Subcutaneous adipose tissue (tissue), 4 donors: Measurements from ENCODE around the gene TMEM106A. TPM values are rescaled to one million over a fixed set of nuclear protein-coding genes. Genes with fewer than 3 reads are reported as not detected.

Source experiments
- CTCF ChIP-seq: fragments of 450-650 bp; IDR thresholded peaks from one replicate; pipeline ENCODE4 v1.5.1; 2016; ENCODE audit warnings: low read depth, mild to moderate bottlenecking, control low read depth, antibody characterized with exemption, moderate library complexity
- total RNA-seq, 4 donors: library from RNA; depleted of rRNA; stranded (reverse); fragments of >200 nt; gene quantifications; one replicate each; pipeline ENCODE4 v1.1.0, GENCODE V29; 2016

The TMEM106A gene
- total RNA-seq, 4 donors from 2014 or later = 12.6 to 19.6 (median 14.8) TPM

- TF ChIP-seq CTCF = no peak
Observed at GRCh38 chr17:43175213-43176118, 36.2 kb upstream of the TMEM106A start.

- no peak for TF ChIP-seq CTCF
Observed at GRCh38 chr17:43176119-43176570, 35.5 kb upstream of the TMEM106A start.

GRCh38 chr17:43183921-43184320, 27.8 kb upstream of the TMEM106A start:
- no peak for TF ChIP-seq CTCF

GRCh38 chr17:43193251-43193650, 18.4 kb upstream of the TMEM106A start:
- no peak for TF ChIP-seq CTCF

- TF ChIP-seq CTCF = no peak
Observed at GRCh38 chr17:43199633-43200032, 12.0 kb upstream of the TMEM106A start.

GRCh38 chr17:43200127-43200526, 11.5 kb upstream of the TMEM106A start:
- TF ChIP-seq CTCF = no peak

- TF ChIP-seq CTCF = no peak
Observed at GRCh38 chr17:43210576-43210975, 1.1 kb upstream of the TMEM106A start.
